H7 (cell line): ENCODE data around the gene TMSB4X. TPM values are rescaled to one million over a fixed set of nuclear protein-coding genes. Genes with fewer than 3 reads are reported as not detected.
"Not testable (repeated sequence)": the region's sequence is repeated elsewhere in the genome, so short reads cannot be mapped to it uniquely, and the experiment has no call there.

Experiments used
- DNase-seq: peaks from one replicate; pipeline ENCODE4 v3.0.0; 2012
- H3K27me3 ChIP-seq: 2 replicates; pipeline ENCODE4 v1.6.0; 2011; ENCODE audit warnings: mild to moderate bottlenecking, low read length; ENCODE audit not compliant: control insufficient read depth, insufficient read depth
- H3K36me3 ChIP-seq: replicated peaks from 2 replicates; pipeline ENCODE4 v1.5.1; 2011; ENCODE audit warnings: low read length; ENCODE audit not compliant: control insufficient read depth, insufficient read depth
- H3K4me3 ChIP-seq: 2 replicates; pipeline ENCODE4 v1.5.1; 2011; ENCODE audit warnings: low read depth, mild to moderate bottlenecking, control low read depth, low read length, moderate library complexity; ENCODE audit not compliant: insufficient read depth
- total RNA-seq: library from RNA; depleted of rRNA; stranded (reverse); fragments of >200 nt; shearing (Covaris generic); gene quantifications from 2 replicates; pipeline ENCODE4 v1.2.3, GENCODE V29; 2014

The TMSB4X gene
- total RNA-seq, 1 experiment from 2014 or later: 11,693 TPM

GRCh38 chrX:12963210-12963850 is 11.6 kb upstream of the TMSB4X start:
- not testable (repeated sequence) for H3K27me3 ChIP-seq, DNase-seq, H3K4me3 ChIP-seq, H3K36me3 ChIP-seq

DNA sequence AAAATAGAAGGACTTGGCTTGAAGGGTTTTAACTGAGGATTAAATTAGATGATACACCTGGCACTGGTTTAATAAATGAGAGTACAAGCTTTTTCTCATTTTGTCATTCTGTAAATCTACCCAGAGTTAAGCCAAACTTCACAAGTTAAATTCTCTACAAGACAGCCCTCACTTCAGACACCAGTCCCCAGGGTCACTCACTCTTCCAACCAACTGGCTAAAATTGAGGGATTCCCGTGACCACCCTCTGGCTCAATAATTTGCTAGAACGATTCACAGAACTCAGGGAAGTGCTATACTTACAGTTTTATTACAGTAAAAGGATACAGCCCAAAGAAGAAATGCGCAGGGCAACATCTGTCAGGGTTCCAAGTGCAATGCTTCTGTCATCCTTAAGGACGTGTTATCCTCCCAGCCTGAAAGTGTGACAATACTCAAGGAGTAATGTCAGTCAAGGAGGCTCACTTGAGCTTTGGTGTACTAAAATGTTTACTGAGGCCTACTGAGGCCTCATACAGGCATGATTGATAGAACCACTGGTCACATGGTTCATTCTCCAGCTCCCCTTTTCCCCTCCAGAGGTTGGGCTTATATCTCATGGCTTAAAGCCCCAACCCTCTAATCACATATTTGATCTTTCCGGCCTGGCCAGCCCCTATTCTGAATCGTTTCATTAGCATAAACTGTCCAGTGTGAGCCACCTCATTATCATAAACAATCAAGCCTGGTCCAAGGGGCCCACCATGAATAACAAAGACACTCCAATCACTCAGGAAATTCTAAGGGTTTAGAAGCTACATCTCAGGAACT is 9.6 kb upstream of the TMSB4X start:
- Histone ChIP-seq H3K36me3 (no peaks in the 10 kb centered on the region), H3K27me3 (no peaks in the 10 kb centered on the region), H3K4me3 (no peak overlapping the region)
- no peak for DNase-seq

GRCh38 chrX:12966151-12966550 is 8.8 kb upstream of the TMSB4X start:
- Histone ChIP-seq H3K4me3 (no peak overlapping the region), H3K27me3 (no peaks in the 10 kb centered on the region), H3K36me3 (no peaks in the 10 kb centered on the region)
- DNase-seq: no peak

GRCh38 chrX:12967711-12968465 is 7.0 kb upstream of the TMSB4X start:
- no peak for DNase-seq
- no peaks in the 10 kb centered on the region for H3K27me3 ChIP-seq
- H3K4me3 ChIP-seq: no peak overlapping the region
- H3K36me3 ChIP-seq: no peaks in the 10 kb centered on the region

DNA sequence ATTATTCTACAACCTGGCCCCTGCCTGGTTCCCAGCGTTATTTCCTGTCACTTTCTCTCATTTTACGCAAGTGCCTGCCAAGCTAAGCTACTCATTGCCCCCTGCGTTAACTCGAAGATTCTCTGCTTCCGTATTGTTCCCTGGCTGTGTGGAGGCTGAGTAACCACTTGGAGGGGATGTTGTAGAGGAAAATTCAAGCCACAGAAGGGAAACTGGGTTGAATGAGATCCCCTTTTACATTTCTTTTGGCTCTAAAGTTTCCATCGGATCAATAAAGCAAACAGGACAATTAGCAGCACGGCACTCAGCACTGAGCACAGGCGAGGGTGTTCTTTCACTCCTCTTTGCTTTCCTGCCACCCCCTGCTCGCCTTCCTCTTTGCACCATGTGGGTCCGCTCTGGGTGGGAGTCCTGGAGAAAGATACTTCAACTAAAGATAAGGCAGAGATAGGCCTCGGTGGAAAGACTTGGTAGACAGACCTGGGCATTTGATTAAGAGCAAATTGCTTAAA is 4.2 kb upstream of the TMSB4X start:
- Histone ChIP-seq H3K36me3 (peaks cover 4% of the 10 kb centered on the region), H3K27me3 (no peaks in the 10 kb centered on the region), H3K4me3 (no peak overlapping the region)
- DNase-seq: peak; percentile 80

- no peak for DNase-seq
- H3K4me3 ChIP-seq: no peak overlapping the region
- H3K36me3 ChIP-seq: peaks cover 8% of the 10 kb centered on the region
- no peaks in the 10 kb centered on the region for H3K27me3 ChIP-seq
These were observed 3.5 kb upstream of the TMSB4X start for GRCh38 chrX:12971282-12972003.

GRCh38 chrX:12972243-12972642 is 2.7 kb upstream of the TMSB4X start:
- DNase-seq: no peak
- no peak overlapping the region for H3K4me3 ChIP-seq
- no peaks in the 10 kb centered on the region for H3K27me3 ChIP-seq
- H3K36me3 ChIP-seq: peaks cover 9% of the 10 kb centered on the region

GRCh38 chrX:12972878-12973560 is 1.9 kb upstream of the TMSB4X start:
- Histone ChIP-seq H3K36me3 (peaks cover 9% of the 10 kb centered on the region), H3K27me3 (no peaks in the 10 kb centered on the region), H3K4me3 (no peak overlapping the region)
- no peak for DNase-seq

- no peak for DNase-seq
- peaks cover 9% of the 10 kb centered on the region for H3K36me3 ChIP-seq
- H3K4me3 ChIP-seq: peak overlapping the region; percentile 77; the same call in 1 of the 2 replicates
- H3K27me3 ChIP-seq: no peaks in the 10 kb centered on the region
These were observed 1.2 kb upstream of the TMSB4X start for GRCh38 chrX:12973561-12974304.

- H3K36me3 ChIP-seq: peaks cover 9% of the 10 kb centered on the region
- DNase-seq: peak; percentile 78
- H3K4me3 ChIP-seq: peak overlapping the region; percentile 77
- no peaks in the 10 kb centered on the region for H3K27me3 ChIP-seq
These were observed 560 bp upstream of the TMSB4X start for GRCh38 chrX:12974305-12974795.

- peak overlapping the region; percentile 77 for H3K4me3 ChIP-seq
- peaks cover 9% of the 10 kb centered on the region for H3K36me3 ChIP-seq
- no peaks in the 10 kb centered on the region for H3K27me3 ChIP-seq
- DNase-seq: no peak
These were observed 708 bp downstream of the TMSB4X start for GRCh38 chrX:12975670-12975965.

DNA sequence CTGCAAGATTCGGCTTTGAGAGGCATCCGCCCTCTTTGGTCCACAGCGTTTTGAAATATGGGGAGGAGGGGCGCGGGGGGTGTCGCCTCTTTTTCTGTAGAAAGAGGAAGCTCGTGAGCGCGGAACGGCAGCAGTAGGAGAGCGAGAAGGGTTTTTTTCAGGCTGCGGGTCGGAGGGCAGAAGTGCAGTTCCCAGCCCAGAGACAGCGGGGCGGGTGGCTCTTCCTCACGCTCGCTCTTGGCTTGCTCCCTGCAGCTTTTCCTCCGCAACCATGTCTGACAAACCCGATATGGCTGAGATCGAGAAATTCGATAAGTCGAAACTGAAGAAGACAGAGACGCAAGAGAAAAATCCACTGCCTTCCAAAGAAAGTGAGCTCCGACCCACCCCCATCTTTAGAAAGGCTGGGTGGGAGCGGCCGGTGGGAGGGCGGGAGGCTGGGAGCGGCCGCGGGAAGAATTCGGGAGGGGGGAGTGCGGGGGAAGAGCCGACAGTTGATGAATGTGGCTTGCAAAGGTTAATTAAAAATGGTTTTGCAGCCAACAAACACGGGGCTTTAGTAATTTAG is 1.2 kb downstream of the TMSB4X start:
- H3K27me3 ChIP-seq: no peaks in the 10 kb centered on the region
- peak overlapping the region; percentile 77 for H3K4me3 ChIP-seq
- peaks cover 9% of the 10 kb centered on the region for H3K36me3 ChIP-seq
- peak; percentile 83 for DNase-seq
